GM06990 (cell line): ENCODE results near the gene GPR62.
A peak's percentile ranks its signal among the peaks of the same experiment; 100 is the strongest.

Experiments
- DNase-seq: peaks from one replicate; pipeline ENCODE4 v3.0.0-alpha.2; 2011; ENCODE audit not compliant: insufficient read length; ENCODE audit errors: extremely low read depth
- H3K27me3 ChIP-seq: replicated peaks from 2 replicates; pipeline ENCODE4 v1.6.0; 2011; ENCODE audit warnings: low read length; ENCODE audit not compliant: control insufficient read depth, insufficient read depth
- H3K36me3 ChIP-seq: 2 replicates; pipeline ENCODE4 v1.5.1; 2011; ENCODE audit warnings: low read length; ENCODE audit not compliant: control insufficient read depth, insufficient read depth
- H3K4me3 ChIP-seq: replicated peaks from 2 replicates; pipeline ENCODE4 v1.5.1; 2011; ENCODE audit warnings: low read depth, mild to moderate bottlenecking, control low read depth, low read length
- TF ChIP-seq, protein P1 (sequence below): IDR thresholded peaks from 2 replicates; pipeline ENCODE4 v1.5.1; 2011; ENCODE audit warnings: low read length, control low read depth, mild to moderate bottlenecking, inconsistent platforms; ENCODE audit not compliant: insufficient read depth, poor library complexity, severe bottlenecking

The GPR62 gene

DNA sequence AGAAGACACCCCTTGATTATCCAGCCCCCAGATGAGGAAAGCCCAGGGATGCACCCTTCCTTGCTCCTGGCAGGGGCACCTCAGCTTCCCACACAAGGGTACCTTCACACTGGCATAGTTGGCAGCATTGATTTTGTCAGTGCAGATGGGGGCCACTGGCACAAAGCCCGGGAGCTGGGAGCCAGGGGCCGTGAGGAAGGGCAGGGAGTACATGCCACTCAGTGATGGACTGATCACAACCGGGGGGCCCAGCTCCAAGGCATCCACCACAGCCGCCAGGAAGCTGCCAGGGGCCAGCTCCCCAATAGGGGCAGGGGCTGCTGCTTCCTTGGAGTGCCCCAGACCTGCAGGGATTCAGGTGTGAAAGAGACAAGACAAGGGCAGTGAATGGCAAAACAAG lies 14.7 kb downstream of the GPR62 start:
- DNase-seq = no peak
- H3K4me3 ChIP-seq = no peak overlapping the region
- H3K36me3 ChIP-seq = peaks cover 2% of the 10 kb centered on the region; the same call in 1 of the 2 replicates

DNA sequence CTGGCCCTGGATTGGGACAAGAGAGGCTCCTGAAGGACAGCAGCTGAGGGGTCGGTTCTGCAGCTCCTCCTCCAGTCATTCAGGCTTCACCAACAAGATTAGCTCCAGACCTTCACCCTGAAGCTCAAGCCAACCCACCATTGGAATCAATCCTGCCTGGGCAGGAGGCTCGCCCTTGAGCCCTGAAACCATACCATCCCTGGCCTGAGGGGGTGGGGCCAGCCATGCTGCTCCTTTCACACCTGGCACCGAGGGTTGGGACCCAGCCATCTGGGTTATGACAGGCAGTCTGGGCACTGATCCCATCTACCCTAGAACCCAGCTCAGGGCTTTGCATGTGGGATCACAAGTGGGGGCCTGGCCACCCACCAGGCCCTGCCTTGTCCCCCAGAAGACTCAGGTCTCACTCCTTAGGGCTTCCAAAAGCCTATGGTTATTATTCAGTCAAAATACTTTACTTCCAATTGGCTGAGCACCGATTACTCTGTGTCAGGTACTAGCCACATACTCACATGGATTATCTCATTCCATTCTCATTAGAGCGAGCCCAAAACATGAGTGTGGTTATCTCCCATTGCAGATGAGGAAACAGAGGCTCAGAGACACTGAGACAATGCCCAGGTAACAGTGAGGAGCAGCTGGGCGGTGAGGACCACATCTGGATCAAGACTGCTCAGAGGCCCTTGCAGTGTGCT lies 15.6 kb downstream of the GPR62 start:
- H3K27me3 ChIP-seq = no peaks in the 10 kb centered on the region

More for the DNA sequence above, 14.7 kb downstream of the GPR62 start:
- no peaks in the 10 kb centered on the region for H3K27me3 ChIP-seq
- TF ChIP-seq, protein P1, sequence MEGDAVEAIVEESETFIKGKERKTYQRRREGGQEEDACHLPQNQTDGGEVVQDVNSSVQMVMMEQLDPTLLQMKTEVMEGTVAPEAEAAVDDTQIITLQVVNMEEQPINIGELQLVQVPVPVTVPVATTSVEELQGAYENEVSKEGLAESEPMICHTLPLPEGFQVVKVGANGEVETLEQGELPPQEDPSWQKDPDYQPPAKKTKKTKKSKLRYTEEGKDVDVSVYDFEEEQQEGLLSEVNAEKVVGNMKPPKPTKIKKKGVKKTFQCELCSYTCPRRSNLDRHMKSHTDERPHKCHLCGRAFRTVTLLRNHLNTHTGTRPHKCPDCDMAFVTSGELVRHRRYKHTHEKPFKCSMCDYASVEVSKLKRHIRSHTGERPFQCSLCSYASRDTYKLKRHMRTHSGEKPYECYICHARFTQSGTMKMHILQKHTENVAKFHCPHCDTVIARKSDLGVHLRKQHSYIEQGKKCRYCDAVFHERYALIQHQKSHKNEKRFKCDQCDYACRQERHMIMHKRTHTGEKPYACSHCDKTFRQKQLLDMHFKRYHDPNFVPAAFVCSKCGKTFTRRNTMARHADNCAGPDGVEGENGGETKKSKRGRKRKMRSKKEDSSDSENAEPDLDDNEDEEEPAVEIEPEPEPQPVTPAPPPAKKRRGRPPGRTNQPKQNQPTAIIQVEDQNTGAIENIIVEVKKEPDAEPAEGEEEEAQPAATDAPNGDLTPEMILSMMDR = no peak

DNA sequence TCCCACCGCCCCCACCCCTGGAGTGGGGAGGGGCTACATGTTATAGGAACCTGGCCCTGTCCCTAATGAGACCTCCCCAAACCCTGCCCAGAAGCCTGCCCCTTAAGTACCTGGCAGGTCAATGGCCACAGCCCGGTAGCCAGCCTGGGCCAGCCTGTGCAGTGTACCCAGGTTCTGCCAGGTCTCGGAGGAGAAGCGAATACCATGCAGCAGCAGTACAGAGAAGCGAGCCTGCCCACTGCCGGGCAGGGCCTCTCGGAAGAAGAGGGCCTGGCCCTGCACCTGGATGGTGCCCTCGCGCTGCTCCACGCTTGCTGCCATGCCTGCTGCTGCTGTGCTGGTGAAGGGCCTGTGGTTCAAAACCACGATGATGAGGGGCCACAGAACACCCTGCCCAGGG lies 16.2 kb downstream of the GPR62 start:
- DNase-seq = no peak
- TF ChIP-seq, protein P1 = no peak
- Histone ChIP-seq H3K27me3 (no peaks in the 10 kb centered on the region), H3K36me3 (peaks cover 2% of the 10 kb centered on the region; the same call in 1 of the 2 replicates), H3K4me3 (no peak overlapping the region)

More for the DNA sequence above, 15.6 kb downstream of the GPR62 start:
- TF ChIP-seq, protein P1 = no peak
- Histone ChIP-seq H3K36me3 (peaks cover 2% of the 10 kb centered on the region; the same call in 1 of the 2 replicates), H3K4me3 (no peak overlapping the region)
- DNase-seq = no peak

DNA sequence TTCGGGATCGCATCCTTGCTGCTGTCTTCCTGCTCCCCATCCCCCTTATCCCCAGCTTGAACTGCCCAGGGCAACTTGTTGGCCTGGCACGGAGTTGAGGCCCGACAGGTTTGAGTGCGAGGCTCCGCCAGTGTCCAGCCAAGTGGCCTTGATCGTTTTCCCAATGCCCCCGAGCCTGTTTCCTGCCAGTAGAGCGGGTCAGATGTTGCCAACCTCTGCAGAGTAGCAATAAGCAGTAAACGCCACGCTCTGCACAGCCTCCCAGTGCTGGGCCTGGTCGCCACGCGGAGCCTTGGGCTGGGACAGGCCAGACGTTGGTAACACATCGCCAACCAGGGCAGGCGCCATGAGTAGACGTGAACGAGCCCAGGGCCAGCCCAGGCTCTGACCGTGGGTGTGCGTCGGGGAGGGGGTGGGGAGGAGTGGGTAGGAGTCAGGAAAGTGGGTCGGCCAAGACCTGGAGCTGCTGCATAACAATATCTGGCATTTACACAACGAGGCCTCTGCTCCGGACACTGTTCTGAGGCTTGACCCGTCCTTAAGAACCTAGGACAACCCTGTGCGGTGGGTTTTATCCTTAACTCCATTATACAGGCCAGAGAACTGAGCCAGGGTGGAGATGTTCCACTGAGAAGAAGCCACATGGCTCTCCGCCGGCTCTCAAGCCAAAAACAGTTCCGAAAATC lies 19.2 kb downstream of the GPR62 start:
- Histone ChIP-seq H3K36me3 (peaks cover 2% of the 10 kb centered on the region; the same call in 1 of the 2 replicates), H3K4me3 (peak overlapping the region; percentile 97), H3K27me3 (no peaks in the 10 kb centered on the region)
- TF ChIP-seq, protein P1 = no peak
- DNase-seq = no peak

DNA sequence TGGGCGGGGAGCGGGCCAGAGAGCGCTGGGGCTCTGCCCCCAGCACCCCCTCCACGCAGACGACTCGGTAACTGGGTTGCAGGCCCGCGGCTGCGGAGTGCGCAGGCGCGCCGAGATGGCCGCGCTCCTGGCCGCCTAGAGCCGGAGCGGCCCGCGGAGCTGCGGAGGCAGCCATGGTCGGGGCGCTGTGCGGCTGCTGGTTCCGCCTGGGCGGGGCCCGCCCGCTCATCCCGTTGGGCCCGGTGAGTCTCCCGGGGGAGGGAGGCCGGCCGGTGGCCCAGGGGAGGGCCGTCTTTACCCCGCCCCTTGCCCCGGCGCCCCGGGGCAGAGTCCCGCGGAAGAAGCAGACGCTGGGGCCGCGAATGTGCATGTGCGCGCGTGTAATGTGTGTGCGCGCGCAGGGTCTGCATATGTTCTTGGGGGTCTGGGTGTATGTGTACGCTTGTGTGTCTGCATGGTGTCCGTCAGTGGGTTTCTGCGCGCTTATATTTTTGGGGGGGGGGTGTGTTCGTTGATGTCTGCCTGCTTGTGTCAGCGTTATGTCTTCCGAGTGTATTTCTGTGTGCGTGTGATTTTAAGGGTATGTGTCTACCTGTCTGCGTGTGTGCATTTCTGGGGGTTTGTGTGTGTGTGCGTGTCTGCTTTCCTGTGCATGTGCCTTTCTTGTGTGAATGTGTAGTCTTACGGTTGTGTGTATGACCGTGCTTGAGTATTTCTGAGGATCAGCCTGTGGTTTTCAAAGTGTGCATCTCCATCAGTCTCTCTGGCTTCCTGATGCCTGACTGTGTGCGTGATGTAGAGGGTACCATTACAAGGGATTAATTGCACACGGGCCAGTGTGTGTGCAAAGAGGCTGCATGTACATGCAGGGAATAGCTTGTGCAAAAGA lies 20.0 kb downstream of the GPR62 start, which contains the start of gene ABHD14A:
ABHD14A (plus strand) TSS at position 102 of the 889 bp plus-strand sequence; CDS start at position 174, 72 bp downstream.
- peak; percentile 87 for DNase-seq
- H3K27me3 ChIP-seq = no peaks in the 10 kb centered on the region
- H3K4me3 ChIP-seq = peak within 1 kb of the TSS; percentile 97
- peaks cover 2% of the 10 kb centered on the region; the same call in 1 of the 2 replicates for H3K36me3 ChIP-seq
- TF ChIP-seq, protein P1 = no peak
